Suppressor macrophage treated with lipopolysaccharide for 1 hour (primary cell): Measurements from ENCODE around the gene SMAD3.
A peak's percentile ranks its signal among the peaks of the same experiment; 100 is the strongest.

ENCODE experiments used
- DNase-seq, 3 donors: peaks; one replicate each; pipeline ENCODE4 v3.0.0-alpha.2; 2020 to 2022

Gene SMAD3

GRCh38 chr15:67202091-67202490, 136.7 kb downstream of the SMAD3 start:
- no peak for DNase-seq

GRCh38 chr15:67202991-67203390, 137.6 kb downstream of the SMAD3 start:
- DNase-seq: peak in 2 of 3 donors; percentile 17 to 23

DNA sequence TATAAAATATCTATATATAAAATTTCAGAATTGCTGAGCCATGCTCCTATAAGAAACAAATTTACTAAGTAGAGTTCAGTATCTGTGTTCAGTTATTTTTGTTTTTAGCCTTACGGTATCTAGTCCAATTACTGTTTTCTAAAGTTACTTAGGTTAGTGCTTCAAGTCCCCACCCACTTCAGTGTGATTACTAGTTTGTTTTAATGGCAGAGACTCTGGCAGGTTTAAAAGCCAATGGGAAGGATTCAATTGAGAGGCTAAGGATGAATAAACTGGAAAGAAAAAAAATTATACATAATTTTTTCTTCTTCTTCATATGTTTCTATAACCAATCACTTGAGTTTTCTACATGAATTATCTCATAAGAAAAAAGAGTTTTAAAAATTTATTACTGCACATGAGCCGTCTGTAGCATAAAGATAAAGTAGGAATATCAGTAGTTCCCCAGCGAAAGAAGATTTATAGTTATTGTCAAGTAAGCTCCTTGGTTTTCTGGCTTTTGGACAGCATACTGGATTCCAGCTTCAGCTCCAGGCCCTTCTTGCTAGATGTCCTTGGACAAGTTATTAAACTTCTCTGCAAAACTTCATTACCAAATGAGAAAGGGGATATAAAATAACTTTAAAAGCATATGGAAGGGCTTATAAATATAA, 142.3 kb downstream of the SMAD3 start:
- DNase-seq: no peak

GRCh38 chr15:67208396-67208795, 143.0 kb downstream of the SMAD3 start:
- no peak for DNase-seq

- no peak for DNase-seq
Measured at GRCh38 chr15:67210555-67211168, 145.3 kb downstream of the SMAD3 start.

DNA sequence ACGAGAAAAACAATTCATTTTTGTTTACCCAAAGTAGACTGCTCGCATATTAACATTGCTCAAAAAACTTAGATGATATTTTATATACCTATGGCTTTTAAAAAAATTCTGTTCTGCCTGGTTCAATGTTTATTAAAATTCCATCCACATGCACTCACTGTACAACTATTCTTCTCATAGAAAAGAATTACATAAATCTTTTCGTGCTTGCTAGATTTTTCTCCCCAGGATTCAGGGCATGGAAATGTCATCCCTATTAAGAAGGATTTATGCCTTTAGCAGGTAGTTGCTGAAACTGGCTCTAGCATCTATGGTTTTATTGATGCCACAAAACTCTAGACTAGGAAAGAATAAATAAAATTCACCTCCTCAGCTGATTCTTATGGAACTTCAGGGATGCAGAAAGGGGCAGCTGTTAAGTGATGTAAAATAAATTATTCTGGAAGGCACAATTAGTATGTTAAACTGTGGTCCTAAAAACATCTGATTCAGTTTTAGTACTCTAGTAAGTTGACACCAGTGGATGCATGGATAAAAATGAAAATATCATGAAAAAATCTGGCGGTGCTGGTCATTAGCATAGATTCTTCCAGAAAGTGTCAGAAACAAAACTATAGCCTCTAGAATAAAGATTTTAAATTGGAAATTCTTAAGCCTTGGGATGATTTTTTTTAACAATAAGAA, 147.4 kb downstream of the SMAD3 start:
- no peak for DNase-seq

DNA sequence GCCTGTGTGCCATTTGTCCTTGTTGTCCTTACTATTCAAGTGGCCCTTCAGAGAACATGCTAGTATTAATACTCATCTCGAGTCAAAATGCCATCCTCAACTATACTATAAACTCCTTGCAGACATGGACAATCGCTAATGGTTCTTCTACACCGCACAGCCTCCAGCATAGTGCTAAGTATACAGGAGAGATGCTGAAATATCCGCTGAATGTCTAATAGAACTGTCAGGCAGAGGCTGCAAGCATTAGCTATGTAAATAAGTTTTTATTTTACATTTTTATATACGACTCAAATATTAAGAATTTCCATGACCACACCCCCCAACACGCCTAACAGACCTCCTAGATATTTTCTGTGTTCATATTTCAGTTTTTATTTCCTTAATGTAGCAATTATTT, 149.7 kb downstream of the SMAD3 start:
- no peak for DNase-seq

- peak in 1 of 3 donors; percentile 11 for DNase-seq
Measured at GRCh38 chr15:67216859-67217258, 151.5 kb downstream of the SMAD3 start.

- no peak for DNase-seq
Measured at GRCh38 chr15:67218428-67218827, 153.0 kb downstream of the SMAD3 start.

DNA sequence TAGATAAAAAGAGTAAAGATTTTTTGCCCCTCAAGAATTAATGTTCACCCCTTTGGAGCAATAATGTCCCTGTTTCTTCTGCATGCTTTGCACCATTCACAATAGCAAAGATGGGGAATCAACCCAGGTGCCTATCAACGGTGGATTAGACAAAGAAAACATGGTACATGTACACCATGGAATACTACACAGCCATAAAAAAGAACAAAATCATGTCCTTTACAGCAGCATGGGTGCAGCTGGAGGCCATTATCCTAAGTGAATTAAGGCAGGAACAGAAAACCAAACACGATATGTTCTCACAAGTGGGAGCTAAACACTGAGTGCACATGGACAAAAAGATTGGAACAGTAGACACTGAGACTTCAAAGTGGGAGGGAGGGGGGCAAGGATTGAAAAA, 153.9 kb downstream of the SMAD3 start:
- DNase-seq: no peak

- DNase-seq: no peak
Measured at GRCh38 chr15:67224889-67225288, 159.5 kb downstream of the SMAD3 start.

DNA sequence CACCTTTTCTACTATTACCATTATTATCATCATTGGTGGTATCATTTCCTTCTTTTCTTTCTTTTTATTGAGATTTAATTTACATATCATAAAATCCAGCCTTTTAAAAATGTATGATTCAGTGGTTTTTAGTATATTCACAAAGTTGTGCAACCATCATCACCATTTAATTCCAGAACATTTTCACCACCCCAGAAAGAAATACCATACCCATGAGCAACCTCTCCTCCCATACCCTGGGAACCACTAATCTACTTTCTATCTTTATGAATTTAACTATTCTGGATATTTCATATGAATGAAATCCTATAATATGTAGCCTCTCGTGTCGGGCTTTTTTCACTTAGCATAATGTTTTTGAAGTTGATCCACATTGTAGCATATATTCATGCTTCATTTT, 159.9 kb downstream of the SMAD3 start:
- DNase-seq: no peak

GRCh38 chr15:67227431-67227830, 162.0 kb downstream of the SMAD3 start:
- no peak for DNase-seq

DNA sequence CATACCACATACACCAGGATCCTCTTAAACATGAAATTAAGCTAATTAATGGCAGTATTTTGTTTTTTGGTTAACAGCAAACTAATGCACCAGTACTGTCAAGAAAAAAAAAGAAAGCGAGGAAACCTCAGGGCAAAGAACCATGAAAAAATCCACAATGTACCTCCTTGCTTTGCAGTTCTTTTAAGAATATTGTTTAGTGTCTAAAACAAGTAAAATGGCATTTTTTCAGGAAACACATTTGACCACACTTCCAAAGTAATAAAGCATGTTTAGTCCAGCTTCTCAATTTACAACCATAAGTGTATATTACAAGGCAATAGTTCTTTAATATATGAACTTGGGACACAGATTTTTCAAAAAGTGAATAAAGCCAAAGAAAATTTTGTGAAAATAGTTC, 162.4 kb downstream of the SMAD3 start:
- DNase-seq: no peak

GRCh38 chr15:67228286-67228685, 162.9 kb downstream of the SMAD3 start:
- no peak for DNase-seq

DNA sequence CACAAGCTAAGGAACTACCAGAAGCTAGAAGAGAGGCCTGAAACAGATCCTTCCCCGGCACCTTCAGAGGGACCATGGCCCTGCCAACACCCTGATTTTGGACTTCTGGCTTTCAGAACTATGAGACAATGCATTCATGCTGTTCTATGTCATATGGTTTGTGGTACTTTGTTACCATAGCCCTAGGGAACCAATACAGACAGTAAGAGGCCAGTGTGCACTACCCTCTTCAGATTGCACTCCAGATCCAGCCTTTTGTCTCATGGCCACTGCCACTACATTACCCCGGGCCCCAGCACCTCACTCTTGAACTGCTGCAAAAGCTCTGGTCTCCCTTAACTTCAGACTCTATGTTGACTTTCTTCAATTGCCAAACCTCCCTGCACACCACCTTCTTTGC, 165.1 kb downstream of the SMAD3 start:
- DNase-seq: no peak

DNA sequence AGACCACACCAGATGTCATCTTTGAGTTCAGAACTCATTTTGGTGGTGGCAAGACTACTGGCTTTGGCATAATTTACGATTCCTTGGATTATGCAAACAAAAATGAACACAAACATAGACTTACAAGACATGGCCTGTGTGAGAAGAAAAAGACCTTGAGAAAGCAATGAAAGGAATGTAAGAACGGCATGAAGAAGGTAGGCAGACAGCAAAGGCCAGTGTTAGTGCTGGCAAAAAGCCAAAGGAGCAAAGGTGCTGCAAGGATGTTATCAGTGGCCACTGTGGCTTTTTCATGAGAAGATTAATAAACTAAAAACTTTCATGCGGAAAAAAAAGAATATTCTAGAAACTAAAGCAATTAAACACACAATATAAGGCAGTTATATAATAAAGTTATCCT, 167.2 kb downstream of the SMAD3 start:
- no peak for DNase-seq

GRCh38 chr15:67240235-67241131, 175.1 kb downstream of the SMAD3 start:
- DNase-seq: peak in 2 of 3 donors; percentile 24 to 47

- no peak for DNase-seq
Measured at GRCh38 chr15:67241132-67241855, 175.9 kb downstream of the SMAD3 start.

DNA sequence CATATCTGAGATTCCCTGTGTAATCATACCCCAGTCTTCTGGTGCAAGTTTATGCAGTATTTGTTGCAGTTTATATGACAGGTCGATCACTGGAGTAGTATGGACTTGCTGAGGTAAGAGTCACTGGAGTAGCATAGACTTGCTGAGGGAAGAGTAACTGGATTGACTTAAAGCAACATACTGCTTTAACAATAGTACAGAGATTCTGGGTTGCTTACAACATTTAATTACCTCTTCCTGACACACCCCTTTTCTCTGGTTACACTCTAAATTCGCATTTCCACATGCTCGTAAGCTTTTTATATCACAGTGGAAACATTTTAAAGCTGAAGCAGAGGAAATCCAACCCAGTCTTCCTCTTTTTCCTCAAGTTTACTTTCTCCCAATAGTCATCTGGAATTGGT, 177.3 kb downstream of the SMAD3 start:
- DNase-seq: peak in 2 of 3 donors; percentile 35 to 46
